ENCODE data around the gene ACTC1.

The ACTC1 gene

DNA sequence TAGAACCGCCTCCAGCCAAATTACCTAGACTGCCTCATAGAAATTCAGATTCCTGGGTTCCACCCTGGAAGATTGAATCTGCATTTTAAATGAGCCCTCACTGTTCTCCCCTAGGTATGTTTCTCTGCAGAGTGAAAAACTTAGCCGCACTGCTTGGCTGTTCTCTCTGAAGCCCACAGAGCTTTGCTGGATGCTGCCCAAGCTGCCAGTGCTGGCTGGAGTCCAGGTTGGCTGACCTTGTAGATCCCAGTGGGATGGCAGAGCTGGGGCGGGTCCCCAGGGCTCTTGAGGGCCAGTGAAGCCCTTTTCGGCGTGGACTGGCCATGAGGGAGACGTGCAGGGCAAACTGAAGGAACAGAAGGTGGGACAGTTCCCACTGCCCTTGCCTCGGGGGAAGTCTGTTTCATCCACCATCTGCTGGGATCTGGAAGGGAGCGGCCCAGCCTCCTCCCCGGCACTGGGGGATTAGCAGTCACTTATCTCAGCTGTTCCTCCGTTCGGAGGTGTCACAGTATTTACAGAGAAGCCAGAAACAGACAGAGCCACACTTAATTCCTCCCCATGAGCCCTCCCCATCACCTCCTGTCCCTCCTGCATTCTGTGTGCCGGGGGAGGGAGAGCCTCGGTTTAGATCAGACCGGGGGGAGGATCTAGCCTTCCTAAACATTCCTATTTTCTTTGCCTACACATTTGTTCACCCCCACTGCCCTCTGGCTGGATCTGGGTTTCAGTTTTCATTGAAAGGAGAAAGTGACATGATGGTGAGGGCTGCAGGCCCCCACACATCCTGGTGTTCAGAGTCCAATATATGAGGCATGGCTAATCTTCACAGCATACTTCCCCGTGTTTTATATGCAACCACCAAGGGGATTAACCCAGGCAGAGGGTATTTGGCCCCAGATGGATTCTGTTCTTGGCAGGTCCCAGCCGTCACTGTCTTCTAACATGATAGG, 4.1 kb upstream of the ACTC1 start:
- DNase-seq (ENCODE audit: low read depth), result peak; percentile 65

DNA sequence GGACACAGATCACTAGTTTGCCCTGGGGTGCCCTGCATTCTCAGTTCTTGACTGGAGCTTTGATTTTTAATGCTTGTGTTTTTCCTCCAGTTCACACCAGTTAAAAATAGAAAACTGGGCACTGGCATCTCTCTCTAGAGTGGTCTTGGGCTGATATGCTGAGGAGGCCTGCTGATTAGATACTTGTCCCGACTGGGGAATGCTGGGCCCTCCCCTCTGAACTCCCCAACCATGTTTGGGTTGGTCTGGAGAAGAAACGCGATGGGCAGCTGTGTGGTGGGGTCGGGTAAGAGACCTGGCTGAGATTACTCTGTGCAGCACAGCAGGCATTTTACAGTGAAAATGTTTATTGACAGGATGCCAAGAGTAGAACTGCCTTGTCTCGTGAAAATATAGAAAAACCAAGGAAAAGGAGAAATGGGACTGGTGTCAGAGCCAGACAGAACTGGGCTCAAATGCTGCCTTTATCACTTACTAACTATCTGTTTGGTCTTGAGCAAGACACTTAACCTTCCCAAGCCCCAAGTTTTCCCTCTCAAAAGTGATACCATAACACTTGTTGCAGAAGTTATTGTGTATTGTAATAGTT, 1.6 kb upstream of the ACTC1 start:
- no peak for DNase-seq (ENCODE audit: low read depth)

DNA sequence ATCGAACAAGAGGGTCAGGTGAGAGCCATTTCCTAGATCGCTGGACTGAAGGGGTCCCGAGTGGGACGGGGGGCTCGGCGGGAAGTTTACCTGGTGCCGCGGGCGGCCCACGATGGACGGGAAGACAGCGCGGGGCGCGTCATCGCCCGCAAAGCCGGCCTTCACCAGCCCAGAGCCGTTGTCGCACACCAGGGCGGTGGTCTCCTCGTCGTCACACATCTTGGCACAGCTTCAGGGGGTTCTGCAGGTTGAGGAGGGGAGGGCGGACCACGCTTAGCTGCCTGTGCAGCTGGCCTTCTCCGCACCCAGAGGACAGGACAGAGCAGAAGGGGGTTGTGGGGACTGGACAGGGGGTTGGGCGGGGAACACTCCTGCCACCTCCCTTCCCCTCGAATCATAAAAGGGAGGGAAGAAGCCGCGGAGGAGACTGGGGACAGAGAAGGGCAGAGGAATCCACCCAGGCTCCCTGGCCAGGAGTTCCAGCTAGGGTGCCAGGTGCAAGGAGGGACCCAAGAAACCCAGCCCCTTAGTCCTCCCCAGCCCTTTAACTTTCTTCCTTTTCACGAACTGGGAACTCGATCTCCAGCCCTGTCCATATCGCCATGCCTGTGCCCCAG, 651 bp downstream of the ACTC1 start:
- no peak for DNase-seq (ENCODE audit: low read depth)

DNA sequence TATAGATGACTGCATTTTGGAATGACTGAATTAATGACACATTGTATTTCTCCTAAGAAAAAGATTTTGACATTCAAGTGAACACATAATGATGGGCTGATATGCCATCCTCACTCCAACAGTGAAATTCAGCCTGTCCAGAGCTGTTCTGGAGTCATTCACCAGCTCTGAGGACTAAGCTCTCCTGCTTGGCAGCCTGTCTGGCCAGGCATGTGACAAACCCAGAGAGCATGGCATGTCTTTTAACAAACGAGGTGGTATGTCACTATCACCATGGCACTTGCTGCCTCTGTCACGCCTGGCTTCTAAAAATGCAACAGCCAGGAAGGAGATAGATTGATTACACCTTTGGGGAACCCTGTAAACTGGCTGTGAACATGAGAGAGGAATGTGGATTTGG, 1.4 kb downstream of the ACTC1 start:
- no peak for DNase-seq (ENCODE audit: low read depth)

DNA sequence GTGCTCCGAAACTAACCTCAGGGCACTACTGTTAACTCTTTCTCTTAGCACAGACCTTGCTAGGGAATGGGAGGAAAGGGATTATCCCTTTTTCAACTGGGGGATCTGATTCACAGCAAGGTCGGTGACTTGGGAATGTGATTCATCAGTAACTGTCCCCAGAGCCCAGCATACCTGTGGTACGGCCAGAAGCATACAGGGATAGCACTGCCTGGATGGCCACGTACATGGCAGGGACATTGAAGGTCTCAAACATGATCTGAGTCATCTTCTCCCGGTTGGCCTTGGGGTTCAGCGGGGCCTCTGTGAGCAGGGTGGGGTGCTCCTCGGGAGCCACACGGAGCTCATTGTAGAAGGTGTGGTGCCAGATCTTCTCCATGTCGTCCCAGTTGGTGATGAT, 2.3 kb downstream of the ACTC1 start:
- DNase-seq (ENCODE audit: low read depth), result no peak

DNA sequence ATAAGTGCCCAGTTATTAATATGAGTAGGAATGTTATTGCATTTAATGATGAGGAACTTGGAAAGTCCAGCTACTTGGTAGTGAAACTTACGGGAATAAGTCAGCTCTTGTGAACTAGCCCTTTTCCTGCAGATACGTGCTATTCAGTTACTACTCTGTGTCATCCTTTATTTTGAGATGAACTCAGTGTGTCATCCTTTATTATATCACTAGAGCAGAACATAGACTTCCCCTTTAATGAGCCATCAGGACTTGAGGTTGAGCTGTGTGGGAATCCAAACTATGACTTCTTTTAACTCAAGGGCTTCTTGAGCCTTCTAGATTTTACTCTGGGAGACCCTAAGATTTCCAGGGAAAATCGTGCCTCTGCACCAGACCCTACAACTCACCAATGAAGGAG, 3.6 kb downstream of the ACTC1 start:
- DNase-seq (ENCODE audit: low read depth), result peak; percentile 62

DNA sequence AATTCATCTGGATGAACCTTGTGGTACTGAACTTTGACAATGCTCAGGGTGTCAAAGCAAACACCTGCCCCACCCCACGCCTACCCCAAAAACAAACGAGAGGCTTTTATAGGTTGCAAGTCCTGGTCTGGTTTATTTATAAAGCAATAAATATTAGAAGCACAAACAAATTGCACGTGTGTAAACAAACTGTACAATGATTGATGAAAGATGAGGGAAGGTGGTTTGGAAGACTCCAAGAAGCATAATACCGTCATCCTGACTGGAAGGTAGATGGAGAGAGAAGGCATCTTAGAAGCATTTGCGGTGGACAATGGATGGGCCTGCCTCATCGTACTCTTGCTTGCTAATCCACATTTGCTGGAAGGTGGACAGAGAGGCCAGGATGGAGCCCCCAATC, 5.2 kb downstream of the ACTC1 start:
- no peak for DNase-seq (ENCODE audit: low read depth)

DNA sequence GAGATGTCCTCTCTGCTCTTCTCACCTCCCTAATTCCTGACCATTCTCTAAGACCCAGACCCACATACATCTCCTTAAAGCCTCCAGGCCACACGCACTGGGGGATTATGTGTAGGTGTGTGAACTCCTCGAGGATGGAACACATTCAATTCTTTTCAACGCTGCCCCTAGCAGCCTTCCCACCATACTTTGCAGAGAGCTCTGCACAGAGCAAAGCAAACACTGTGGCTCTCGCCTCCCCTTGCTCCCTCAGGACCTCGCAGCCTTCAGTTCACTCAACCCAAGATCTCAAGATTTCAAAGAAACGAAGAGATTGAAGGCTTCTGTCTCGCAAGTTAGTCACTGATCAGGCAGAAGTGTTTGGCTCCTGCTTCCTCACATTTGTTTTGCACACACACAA, 6.0 kb downstream of the ACTC1 start:
- DNase-seq (ENCODE audit: low read depth), result no peak

DNA sequence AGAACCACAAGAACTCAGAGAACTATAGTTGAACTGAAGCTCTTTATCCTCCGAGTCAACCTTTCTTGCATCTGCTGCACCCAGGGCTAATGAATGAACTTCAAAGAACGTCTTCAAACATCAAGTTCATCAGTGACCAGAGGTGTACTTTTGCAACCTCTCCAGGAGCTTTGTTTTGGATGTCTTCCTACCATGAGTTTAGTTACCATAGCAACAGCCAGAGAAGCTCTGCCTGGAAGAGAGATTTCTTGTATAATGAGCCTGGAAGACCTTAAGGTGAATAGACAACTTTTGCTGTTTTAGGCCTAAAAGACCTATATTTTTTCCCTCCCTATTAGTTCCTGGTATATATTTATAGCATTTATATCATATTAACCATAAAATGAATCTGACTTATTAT, 9.1 kb downstream of the ACTC1 start:
- no peak for DNase-seq (ENCODE audit: low read depth)

DNA sequence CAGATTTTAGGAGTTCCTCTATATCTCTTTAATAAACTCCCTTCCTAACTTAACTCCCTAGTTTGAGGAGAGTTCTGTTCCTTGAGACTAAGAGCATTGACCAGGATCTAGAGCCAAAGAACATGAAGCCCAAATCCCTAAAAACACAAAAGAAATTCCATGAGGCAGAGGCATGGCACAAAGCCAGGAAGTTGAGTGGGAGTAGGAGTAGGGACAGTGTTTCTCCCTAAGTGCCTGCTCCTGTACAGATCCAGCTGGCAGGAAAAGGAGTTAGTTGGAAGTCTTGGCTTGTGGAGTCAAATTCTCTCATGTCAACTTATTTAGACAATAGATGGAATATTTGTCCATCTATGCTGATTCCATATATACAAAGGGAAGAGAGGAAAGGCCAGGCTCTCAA, 11.4 kb downstream of the ACTC1 start:
- DNase-seq (ENCODE audit: low read depth), result peak; percentile 19

DNA sequence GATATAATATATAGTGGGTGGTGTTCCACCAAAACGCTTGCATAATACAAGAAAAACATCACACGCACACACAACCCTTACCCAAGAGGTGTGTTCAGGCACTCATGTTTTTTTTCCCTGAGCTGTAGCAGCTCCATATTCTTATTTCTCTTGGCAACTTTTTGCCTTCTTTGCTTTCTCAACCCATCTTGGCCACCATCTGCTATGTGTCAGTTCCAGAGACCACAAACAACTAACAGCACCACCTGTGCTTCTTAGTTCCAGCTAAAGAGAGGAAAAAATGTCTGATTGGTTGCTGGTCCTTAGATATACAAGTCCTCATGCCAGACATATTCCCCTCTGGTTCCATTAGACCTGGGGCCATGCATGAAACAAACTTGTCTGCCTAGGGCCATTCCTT, 11.9 kb downstream of the ACTC1 start:
- no peak for DNase-seq (ENCODE audit: low read depth)

DNA sequence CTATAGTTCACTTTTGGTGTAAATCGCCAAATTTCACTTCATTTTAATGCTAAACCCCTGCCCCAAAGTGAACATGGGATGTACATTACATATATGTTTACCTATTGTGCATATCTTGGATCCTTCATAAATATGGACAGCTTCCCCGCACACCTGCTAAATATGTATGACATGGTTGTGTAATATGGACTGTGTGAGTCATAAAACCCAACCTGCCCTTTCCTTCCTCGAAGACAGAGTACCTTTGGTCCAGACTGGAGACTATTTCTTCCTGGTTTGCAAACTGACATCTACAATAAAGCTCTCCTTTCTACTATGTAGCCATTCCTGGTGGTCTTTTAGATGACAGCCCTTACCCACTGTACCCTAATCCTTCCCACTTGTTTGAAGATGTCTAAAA, 12.4 kb downstream of the ACTC1 start:
- no peak for DNase-seq (ENCODE audit: low read depth)

DNA sequence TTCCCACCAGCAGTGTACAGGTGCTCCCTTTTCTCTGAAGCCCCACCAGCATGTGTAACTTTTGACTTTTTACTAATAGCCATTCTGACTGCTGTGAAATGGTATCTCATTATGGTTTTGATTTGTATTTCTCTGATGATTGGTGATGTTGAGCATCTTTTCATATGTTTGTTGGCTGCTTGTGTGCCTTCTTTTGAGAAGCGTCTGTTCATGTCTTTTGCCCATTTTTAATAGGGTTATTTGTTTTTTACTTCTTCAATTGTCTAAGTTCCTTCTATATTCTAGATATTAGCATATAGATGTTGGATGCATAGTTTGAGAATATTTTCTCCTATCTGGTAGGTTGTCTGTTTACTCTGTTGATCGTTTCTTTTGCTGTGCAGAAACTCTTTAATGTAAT, 14.6 kb downstream of the ACTC1 start:
- DNase-seq (ENCODE audit: low read depth), result no peak

DNA sequence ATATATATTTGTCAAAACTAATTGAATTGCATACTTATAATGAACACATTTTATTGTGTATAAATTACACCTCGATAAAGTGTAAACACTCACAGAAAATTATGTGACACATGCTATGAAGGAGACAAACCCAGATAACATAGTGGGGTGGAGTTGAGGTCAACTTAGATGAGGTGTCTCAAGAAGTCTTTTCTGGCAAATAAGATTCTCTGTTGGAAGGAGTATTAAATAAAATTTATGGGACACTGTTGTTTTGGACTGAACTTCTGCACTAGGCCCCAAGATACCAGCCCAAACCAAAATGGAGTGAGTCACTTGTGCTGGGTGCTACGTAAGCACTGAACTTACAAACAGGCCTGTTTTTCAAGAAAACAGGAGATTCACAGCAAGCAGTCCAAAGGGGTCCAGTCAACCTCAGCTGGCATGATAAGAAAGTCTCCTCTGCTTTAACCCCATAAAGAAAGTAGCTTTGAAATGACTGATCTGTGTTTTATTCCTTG, 18.7 kb downstream of the ACTC1 start:
- no peak for DNase-seq (ENCODE audit: low read depth)

DNA sequence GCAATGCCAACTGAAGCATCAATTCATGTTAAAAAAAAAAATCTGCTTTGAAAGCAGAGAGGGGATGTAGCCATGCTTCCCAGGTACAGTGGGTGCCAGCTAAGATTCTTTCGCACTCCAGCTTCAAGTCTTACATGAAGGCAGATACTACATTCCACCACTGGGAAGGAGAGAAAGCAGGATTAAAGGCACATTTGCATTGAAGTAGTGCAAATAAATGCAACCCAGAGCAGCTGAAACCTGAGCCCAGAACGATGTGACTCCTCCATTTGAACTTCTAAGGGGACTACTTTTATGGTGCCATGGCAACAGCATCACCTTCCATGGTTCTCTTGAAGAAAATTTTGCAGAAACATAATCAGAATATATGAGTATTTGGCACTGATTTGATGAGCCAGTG, 21.4 kb downstream of the ACTC1 start:
- DNase-seq (ENCODE audit: low read depth), result no peak

DNA sequence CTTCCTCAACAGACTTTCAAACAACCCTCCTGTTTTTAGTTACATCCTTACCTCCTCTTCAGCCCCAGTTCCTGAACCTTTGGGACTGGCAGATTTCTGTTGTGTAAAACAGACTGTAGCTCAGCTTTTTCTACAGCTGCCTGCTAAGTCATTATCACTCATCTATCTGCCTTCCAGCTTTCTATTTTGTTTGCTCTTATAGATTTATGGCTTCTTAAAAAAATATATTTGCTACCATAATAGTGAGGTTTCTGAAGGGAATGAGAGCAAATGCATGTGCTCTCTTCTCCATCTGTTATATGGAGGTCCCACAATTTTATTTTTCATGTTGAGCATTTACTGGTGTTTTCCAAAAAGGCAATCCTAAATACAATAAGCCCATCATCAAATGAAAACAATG, 22.3 kb downstream of the ACTC1 start:
- no peak for DNase-seq (ENCODE audit: low read depth)

DNA sequence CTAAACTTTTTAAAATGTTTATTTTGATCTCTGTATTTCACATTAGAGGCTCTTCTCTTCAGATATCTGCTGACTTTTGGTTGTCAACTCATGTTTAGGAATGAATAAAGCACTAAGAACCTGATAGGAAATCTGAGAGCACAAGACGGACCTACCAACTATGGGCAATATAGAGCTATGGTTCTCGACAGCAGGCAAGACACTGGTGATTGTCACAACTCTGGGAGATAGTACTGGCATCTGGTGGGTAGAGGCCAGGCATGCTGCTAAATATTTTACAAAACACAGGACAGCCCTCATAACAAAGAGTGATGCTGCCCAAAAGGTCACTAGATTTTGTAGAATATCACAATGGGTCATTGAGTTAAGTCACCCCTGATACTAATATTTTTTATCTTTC, 23.0 kb downstream of the ACTC1 start:
- DNase-seq (ENCODE audit: low read depth), result no peak

DNA sequence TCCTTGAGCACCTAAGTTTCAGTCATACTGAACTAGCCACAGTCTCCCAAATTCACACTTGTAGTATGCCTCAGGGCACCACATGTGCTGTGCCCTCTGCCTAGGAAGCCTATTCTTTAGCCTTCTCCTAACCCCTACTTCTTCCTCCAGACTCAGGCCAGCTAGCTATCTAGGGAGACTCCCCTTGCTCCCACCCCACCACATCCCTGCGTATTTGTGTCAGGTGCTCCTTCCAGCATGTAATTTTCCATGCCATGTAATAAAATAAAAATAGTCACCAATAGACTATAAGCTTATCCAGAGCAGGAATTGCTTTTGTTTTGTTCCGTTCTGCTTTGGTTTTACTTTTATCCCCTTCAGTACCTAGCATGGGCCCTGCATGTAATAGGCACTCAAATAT, 25.6 kb downstream of the ACTC1 start:
- DNase-seq (ENCODE audit: low read depth), result no peak

DNA sequence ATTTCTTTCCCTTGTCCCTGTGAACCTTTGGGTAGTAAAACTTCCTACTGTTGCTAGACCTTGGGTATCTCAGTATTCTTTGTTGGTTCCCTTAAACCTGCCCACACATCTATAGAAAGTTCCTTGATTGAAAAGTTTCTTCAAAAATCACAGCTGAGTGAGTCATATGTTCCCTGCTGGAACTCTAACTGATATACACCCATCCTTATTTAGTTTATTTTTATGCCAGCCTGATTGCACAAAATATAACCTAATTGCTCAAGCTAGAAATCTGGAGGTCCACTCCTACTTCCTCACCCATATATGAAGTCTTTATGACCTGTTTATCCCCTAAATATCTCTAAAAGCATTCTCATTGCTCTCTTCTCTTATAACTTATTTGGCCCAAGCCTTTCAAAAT, 26.8 kb downstream of the ACTC1 start:
- DNase-seq (ENCODE audit: low read depth), result no peak

DNA sequence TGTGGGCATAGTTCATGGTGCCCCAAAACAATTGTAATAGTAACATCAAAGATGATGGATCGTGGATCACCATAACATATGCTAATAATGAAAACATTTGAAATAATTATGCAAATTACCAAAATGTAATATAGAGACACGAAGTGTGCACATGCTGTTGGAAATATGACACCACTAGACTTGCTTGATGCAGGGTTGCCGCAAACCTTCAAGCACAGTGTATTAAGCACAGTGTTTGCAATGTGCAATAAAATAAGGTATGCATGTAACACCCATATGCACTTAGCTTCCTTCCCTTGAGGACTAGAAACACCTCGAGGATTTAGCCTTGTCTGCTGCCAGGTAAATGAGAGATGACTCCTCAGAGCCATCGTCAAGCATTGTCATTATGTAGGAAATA, 29.6 kb downstream of the ACTC1 start:
- DNase-seq (ENCODE audit: low read depth), result no peak

DNA sequence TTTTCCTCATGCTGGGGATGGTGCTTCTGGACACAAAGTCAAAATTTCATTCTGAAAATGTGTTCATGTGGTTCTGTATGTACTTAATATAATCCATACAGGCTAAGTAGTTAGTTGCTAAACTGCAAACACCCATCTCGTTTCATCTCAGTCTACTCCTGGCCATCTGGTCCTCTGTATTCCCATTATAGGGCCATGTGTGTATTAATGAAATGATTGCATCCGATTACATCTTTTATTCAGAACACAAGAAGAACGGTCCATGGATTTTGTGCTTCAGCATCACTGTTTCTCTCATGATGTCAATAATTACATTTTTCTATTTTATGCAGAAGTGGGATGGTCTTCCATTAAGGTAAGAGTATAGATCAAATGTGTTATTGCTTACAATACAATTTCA, 34.4 kb downstream of the ACTC1 start:
- no peak for DNase-seq (ENCODE audit: low read depth)

DNA sequence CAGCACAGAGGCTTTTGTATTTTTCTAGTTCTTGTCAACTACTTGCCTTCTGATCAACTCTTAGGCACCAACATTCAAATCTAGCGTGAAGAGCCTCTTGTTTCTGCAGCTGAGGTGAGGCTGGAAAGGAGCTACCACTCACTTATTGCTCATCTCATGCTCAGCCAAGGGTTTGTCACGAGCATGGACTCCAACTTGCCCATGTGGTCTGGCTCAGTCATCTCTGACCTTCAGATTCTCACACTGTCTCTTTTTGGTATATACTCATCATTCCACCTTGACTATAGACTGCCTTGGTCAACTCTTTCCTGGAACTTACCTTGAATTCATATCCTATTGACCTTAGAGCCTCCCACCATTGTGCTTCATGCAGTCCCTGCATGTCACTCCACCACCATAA, 35.4 kb downstream of the ACTC1 start:
- no peak for DNase-seq (ENCODE audit: low read depth)

DNA sequence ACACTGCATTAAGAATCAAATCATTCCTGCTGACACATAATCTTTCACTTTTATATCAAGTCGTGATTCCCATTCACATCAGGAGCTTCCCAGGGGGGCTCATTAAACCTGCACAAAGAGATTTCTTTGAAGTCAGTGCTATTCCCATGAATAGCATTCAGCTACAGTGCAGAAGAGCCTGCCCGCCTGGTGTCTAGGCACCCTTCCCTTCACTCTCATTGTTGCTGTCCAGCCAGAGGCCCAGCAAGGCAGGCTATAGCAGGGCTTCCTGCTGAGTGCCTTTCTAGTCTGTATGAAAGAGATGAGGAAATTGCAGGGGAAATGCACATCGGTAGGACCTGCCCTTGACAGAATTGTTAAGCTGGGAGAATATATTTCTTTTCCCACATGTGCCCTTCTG, 36.0 kb downstream of the ACTC1 start:
- DNase-seq (ENCODE audit: low read depth), result no peak

All from EH (cell line).